ENCODE data around the gene KRTAP10-1.

DNA sequence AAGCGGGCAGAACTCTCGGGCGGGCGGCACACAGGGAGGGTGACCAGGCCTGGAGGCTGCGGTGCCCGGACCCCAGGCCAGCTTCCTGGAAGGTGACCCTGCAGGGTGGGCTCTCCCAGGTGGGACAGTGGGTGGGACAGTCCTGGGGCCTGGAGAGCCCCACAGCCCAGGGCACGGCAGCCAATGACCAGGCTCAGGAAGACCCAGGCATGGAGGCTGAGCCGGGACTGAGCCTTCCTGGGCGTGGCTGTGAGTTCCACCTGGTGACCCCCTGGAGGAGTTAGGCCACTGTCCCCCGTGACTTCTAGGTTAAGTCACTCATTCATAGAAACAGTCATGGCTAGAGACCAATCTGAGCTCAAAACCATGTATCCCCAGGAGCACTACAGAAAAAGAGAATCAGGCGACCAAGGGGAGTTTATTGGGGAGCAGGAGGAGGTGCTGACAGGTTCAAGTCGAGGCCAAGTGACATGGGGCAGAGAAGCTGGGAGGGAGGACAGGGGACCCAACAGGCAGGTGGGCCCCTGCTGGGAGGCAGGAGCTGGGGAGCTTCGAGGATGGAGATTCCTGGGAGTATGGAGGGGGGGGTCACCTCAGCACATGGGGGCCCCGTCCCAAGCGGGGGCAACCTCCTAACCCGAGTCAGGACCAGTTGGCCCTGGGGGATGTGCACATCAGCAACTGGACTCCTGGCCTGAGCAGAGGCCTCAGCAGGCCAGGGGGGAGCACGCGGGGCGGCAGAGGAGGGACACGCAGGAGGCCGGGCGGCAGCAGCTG, 39.2 kb upstream of the KRTAP10-1 start:
- TF ChIP-seq EZH2 (IDR thresholded peaks at IDR 0.05; ENCODE audit: insufficient read depth, poor library complexity, severe bottlenecking) (no peak), EZH2phosphoT487 (IDR thresholded peaks at IDR 0.05; ENCODE audit: insufficient read depth, low read depth) (no peak)
